GM19324 (cell line): ENCODE results near the gene CLPTM1L.
"Not testable (repeated sequence)": the region's sequence is repeated elsewhere in the genome, so short reads cannot be mapped to it uniquely, and the experiment has no call there.

ENCODE experiments used
- ATAC-seq: cut with Tn5 transposase; IDR thresholded peaks from one replicate; pipeline ENCODE4 v1.9.1; 2021; ENCODE audit warnings: mild to moderate bottlenecking, moderate library complexity; ENCODE audit not compliant: unreplicated experiment, low FRiP score

Gene CLPTM1L

GRCh38 chr5:1343315-1343751 is 1.6 kb downstream of the CLPTM1L start:
- ATAC-seq = no peak

GRCh38 chr5:1342711-1343110 is 2.2 kb downstream of the CLPTM1L start:
- not testable (repeated sequence) for ATAC-seq

GRCh38 chr5:1342268-1342667 is 2.6 kb downstream of the CLPTM1L start:
- no peak for ATAC-seq

GRCh38 chr5:1341863-1342262 is 3.0 kb downstream of the CLPTM1L start:
- ATAC-seq = no peak

DNA sequence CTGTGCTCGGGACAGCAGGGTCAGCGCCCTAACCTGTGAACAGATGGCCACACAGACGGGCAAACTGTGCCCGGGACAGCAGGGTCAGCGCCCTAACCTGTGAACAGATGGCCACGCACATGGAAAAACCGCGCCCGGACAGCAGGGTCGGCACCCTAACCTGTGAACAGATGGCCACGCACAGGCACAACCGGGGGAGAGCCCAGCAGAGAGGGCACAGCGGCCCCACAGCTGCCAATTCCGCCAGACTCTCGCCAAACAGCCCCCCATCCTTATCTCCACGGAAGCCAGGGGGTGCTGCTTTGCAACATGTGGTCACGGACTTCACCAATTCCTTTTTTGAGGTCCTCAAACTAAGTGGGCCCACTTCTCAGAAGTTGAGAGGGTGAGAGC is 5.1 kb downstream of the CLPTM1L start:
- not testable (repeated sequence) for ATAC-seq

- ATAC-seq = not testable (repeated sequence)
Observed at GRCh38 chr5:1339139-1339817, 5.6 kb downstream of the CLPTM1L start.

DNA sequence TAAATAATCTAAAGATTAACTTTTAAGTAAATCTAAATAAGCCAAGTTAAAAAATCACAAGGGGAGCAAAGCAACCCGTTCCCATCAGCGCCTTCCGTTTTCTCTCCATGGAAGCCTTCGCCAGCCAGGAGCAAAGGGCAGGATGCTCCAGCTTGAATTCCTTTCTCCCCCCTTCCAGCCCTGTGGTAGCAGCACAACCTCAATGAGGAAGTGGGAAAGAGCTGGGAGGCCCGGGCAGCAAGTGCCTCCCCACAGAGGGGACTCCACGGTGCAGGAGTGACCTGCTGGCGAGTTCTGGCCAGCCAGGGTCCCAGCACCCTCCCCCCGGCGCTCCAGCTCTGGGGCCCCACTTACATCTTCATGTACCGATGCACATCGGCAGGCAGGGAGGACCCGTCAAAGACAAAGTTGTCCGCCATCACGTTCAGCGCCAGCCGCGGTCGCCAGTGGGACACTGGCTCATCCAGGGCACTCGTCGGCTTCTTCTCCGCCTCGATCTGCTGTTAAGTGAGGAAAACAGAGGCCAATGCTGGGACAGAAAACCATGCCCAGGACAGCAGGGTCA is 6.3 kb downstream of the CLPTM1L start:
- ATAC-seq = no peak

DNA sequence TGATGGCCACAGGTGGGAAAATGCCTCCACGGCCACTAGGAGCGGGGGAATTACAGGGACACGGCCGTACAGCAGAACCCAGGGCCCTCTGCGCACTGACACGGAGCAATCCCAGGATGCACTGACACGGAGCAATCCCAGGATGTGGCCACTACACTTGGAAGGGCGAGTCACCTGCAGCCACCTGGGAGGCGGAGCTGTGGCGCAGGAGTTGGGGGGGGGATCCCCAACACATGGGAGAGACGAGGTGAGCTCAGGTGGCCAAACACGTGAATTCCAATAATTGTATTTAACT is 6.8 kb downstream of the CLPTM1L start:
- ATAC-seq = no peak

- no peak for ATAC-seq
Observed at GRCh38 chr5:1337489-1338195, 7.3 kb downstream of the CLPTM1L start.

- no peak for ATAC-seq
Observed at GRCh38 chr5:1336749-1337488, 8.0 kb downstream of the CLPTM1L start.

DNA sequence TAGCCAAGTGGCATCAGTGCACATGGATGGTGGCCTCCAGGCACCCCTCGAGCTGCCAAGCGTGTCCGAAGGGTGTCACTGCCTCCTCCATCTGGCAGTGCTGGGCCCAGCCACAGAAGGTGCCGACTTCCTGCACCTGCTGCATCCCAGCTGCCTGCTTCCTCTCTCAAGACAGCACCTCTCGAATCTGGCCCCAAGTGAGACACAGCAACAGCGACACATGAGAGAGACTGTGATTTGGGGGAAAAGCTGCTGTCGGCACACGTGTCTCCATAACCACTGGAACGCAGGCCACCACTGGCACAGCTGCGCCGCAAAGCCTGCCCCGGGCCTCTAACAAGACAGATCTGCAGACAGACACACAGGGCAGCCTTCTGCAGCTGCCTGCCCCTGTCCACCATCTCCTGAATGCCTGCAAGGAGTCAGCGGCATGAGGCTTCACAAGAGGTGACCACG is 8.8 kb downstream of the CLPTM1L start:
- ATAC-seq = no peak

GRCh38 chr5:1335540-1336095 is 9.3 kb downstream of the CLPTM1L start:
- no peak for ATAC-seq

DNA sequence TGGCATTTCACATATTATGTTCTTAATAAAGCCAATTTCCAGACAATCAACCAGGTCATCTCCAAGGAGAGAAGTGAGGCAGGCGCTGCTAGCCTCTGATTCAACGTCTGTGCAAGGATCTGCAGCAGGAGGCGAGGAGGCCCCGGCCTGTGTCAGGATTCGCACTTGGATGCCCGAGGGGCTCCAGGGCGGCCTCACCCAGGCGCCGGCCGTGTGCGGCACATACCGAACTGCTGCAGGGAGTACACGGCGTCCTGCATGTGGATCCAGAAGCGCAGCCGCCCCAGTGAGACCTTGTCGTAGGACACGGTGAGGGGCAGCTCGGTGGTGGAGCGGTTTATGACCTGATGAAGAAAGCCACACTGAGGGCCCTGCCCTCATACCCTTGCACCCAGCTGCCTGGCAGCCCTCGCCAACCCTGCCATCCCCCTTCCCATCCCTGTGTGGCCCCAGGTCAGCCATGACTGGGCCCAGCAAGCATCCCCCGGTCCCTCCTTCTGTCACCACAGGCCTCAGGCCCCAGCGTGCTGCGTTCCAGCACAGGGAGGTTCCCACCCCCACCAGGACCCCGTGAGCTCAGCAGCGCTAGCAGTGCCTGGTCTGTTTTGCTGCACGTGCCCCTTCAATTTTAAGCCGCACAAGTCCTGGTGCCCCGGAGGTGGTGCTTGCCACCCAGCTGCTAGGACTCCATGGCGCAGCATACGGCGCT is 9.9 kb downstream of the CLPTM1L start:
- ATAC-seq = no peak

- ATAC-seq = no peak
Observed at GRCh38 chr5:1333986-1334385, 10.9 kb downstream of the CLPTM1L start.

DNA sequence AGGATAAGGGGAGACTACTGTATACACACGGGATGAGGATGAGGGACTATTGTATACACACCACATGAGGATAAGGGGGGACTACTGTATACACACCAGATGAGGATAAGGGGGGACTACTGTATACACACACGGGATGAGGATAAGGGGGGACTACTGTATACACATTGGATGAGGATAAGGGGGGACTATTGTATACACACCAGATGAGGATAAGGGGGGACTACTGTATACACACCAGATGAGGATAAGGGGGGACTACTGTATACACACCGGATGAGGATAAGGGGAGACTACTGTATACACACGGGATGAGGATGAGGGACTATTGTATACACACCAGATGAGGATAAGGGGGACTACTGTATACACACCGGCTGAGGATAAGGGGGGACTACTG is 11.6 kb downstream of the CLPTM1L start:
- ATAC-seq = not testable (repeated sequence)

DNA sequence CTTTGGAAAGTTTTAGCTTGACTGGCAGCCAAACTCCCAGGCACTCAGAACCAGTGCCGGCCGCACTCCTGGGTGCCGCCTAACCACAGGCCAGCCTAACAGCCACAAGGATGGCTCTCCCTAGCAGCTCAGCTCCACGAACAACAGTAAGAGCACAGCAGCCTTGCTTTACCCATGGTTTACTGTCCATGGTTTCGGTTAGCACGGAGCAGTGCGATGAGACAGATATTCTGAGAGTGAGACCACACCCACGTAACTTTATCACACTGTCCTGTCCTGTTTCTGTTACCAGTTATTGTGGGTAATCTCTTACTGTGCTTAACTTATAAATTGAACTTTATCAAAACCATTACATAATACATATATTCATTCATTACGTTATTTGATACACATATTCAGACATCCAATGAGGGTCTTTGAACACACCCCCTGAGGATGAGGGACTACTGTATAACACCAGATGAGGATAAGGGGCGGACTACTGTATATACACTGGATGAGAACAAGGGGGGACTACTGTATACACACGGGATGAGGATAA is 12.4 kb downstream of the CLPTM1L start:
- ATAC-seq = no peak

DNA sequence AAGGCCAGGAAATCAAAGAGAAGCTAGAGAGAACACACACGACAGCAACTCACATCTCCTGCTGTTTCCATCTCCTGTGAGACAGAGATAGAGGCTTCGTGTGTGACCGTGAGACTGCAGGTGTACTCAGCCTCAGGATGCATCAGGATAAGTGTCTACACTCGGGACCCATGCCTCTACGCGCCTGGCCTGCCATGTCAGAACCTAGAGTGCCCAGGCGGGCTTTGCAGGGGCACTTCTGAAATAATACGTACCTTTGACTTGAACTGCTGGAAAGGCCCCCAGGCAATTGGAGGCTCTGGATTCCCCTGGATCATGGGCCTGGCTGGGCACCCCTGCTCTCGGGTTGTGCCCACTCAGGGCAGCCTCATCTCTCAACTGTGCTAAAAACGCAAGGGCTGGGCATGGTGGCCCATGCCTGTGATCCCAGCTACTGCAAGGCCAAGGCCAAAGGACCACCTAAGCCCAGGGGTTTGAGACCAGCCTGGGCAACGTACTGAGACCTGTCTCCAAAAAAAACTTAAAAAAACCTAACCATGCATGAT is 13.0 kb downstream of the CLPTM1L start:
- no peak for ATAC-seq

- no peak for ATAC-seq
Observed at GRCh38 chr5:1330847-1331831, 13.8 kb downstream of the CLPTM1L start.
